ENCODE measurements around the gene ERCC1.
"Not testable (repeated sequence)": the region's sequence is repeated elsewhere in the genome, so short reads cannot be mapped to it uniquely, and the experiment has no call there.

Gene ERCC1

DNA sequence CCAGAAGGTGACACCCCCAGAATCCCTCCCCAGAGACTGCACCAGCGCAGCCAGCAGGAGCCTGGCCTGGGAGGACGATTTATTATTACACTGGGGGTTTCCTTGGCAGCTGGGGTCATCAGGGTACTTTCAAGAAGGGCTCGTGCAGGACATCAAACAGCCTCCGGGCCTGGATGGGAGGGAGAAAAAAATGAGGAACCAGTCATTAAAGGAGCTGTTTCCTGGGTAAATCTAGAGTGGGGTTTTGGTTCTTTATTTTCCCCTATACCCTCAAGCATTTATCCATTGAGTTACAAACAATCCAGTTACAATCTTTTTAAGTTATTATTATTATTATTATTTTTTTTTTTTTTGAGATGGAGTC is 14.2 kb downstream of the ERCC1 start:
- Mint-ChIP-seq H3K36me3 (peaks cover 28 to 41% of the 10 kb centered on the region in 2 donors), H3K27me3 (peaks cover 8% of the 10 kb centered on the region in 2 donors), H3K4me1 (peaks cover 31 to 44% of the 10 kb centered on the region in 2 donors), H3K9me3 (no peaks in the 10 kb centered on the region), H3K4me3 (no peak overlapping the region), H3K27ac (no peak overlapping the region)
- DNase-seq (no peak), ATAC-seq (replicated peaks) (no peak)

DNA sequence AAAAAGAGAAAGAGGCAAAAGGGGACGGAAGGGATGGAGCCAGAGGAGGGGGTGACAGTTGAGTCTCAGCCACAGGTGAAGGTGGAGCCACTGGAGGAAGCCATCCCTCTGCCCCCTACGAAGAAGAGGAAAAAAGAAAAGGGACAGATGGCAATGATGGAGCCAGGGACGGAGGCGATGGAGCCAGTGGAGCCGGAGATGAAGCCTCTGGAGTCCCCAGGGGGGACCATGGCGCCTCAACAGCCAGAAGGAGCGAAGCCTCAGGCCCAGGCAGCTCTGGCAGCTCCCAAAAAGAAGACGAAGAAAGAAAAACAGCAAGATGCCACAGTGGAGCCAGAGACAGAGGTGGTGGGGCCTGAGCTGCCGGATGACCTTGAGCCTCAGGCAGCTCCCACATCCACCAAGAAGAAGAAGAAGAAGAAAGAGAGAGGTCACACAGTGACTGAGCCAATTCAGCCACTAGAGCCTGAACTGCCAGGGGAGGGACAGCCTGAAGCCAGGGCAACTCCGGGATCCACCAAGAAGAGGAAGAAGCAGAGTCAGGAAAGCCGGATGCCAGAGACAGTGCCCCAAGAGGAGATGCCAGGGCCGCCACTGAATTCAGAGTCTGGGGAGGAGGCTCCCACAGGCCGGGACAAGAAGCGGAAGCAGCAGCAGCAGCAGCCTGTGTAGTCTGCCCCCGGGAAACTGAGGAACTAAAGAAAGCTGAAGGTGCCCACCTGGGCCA is 14.7 kb downstream of the ERCC1 start:
- peaks cover 35 to 49% of the 10 kb centered on the region in 2 donors for H3K4me1 Mint-ChIP-seq
- H3K36me3 Mint-ChIP-seq = peaks cover 23 to 36% of the 10 kb centered on the region in 2 donors
- peak overlapping the region in 1 of 2 donors; percentile 10 for H3K4me3 Mint-ChIP-seq
- H3K9me3 Mint-ChIP-seq = no peaks in the 10 kb centered on the region
- peaks cover 14% of the 10 kb centered on the region in 2 donors for H3K27me3 Mint-ChIP-seq
- DNase-seq (no peak), ATAC-seq (replicated peaks) (no peak)
- peak overlapping the region; percentile 82 for H3K27ac Mint-ChIP-seq

DNA sequence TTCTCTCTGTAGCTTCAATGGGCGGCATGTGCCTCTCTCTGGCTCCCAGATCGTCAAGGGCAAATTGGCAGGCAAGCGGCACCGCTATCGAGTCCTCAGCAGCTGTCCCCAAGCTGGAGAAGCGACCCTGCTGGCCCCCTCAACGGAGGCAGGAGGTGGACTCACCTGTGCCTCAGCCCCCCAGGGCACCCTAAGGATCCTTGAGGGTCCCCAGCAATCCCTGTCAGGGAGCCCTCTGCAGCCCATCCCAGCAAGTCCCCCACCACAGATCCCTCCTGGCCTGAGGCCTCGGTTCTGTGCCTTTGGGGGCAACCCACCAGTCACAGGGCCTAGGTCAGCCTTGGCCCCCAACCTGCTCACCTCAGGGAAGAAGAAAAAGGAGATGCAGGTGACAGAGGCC is 15.6 kb downstream of the ERCC1 start:
- Mint-ChIP-seq H3K4me3 (peak overlapping the region; percentile 20 to 67), H3K36me3 (peaks cover 16 to 27% of the 10 kb centered on the region in 2 donors), H3K4me1 (peaks cover 38 to 54% of the 10 kb centered on the region in 2 donors), H3K9me3 (no peaks in the 10 kb centered on the region), H3K27me3 (peaks cover 22% of the 10 kb centered on the region in 2 donors), H3K27ac (peak overlapping the region; percentile 82)
- DNase-seq (no peak), ATAC-seq (replicated peaks) (no peak)

DNA sequence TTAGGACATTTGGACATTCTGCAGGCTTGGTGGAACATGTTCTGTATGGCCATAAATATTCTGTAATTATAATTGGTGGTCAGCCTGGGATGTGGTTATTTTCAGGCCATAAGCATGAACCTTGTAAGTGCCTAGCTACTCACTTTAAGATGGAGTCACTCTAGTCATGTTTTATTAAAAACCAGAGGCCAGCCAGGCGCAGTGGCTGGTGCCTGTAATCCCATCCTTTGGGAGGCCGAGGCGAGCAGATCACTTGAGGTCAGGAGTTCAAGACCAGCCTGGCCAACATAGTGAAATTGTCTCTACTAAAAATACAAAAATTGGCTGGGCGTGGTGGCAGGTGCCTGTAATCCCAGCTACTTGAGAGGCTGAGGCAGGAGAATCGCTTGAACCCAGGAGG is 16.1 kb downstream of the ERCC1 start:
- peaks cover 38 to 58% of the 10 kb centered on the region in 2 donors for H3K4me1 Mint-ChIP-seq

DNA sequence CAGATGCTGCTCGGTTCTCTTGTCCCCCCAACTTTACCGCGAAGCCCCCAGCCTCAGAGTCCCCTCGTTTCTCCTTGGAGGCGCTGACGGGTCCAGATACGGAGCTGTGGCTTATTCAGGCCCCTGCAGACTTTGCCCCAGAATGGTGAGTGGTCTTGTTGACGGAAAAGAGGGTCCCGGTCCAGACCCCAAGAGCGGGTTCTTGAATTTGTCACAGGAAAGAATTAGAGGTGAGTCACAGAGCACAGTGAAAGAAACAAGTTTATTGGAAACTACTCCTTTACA is 16.7 kb downstream of the ERCC1 start:
- Mint-ChIP-seq H3K9me3 (no peaks in the 10 kb centered on the region), H3K36me3 (peaks cover 14 to 24% of the 10 kb centered on the region in 2 donors), H3K27ac (peak overlapping the region; percentile 81), H3K4me3 (peak overlapping the region; percentile 90), H3K4me1 (peaks cover 40 to 63% of the 10 kb centered on the region in 2 donors), H3K27me3 (peaks cover 22 to 27% of the 10 kb centered on the region in 2 donors)
- ATAC-seq (replicated peaks) (no peak), DNase-seq (no peak)

More for the DNA sequence above, 16.1 kb downstream of the ERCC1 start:
- Mint-ChIP-seq H3K27me3 (peaks cover 22 to 27% of the 10 kb centered on the region in 2 donors), H3K4me3 (peak overlapping the region in 1 of 2 donors; percentile 9), H3K36me3 (peaks cover 14 to 24% of the 10 kb centered on the region in 2 donors)
- DNase-seq; H3K27ac Mint-ChIP-seq; H3K9me3 Mint-ChIP-seq; ATAC-seq (replicated peaks): not testable (repeated sequence)

DNA sequence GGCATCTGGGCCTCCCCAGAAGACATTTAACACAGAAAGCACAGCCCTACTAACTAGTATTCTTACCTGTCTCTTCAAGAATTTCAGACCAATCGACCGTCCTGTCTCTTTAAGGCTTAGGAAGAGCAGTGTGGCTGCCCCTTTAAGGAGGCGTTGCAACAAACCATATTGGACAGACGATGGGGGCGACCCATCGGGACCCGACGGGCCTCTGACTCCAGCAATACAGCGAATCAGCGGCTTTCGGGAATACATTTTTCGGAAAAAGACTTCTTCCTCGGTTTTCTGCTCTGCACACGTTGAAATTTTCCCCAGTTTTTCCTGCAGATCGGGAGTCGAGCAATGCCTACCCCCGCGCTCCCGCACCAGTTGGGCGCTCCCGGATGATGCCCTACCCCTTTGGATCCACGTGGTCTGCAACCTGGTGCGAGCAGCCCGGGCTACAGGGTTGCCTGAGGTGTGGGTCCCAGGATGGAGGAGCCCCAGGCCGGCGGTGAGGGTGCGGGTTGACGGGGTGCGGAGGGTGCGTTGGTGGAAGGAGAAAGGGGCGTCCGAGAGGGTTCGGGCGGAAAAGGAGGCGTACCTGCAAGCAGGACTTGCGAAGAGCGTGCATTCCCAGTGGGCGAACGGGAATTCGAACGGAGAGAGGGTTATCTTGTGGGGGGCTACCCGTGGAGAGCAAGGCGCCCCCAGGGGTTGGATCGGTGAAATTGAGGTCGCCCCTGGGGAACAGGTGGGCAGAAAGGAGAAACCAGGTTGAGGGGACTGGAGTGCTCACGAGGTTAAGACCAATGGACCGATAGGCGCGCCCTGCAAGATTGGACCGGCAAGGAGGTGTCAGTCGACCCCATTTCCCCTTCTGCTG is 17.3 kb downstream of the ERCC1 start, which contains the start of gene POLR1G:
Gene POLR1G, plus strand, starts transcription at position 419 of the 865 bp plus-strand sequence. Its CDS starts 53 bp downstream, at position 472.
- H3K4me1 Mint-ChIP-seq = peaks cover 40 to 64% of the 10 kb centered on the region in 2 donors

DNA sequence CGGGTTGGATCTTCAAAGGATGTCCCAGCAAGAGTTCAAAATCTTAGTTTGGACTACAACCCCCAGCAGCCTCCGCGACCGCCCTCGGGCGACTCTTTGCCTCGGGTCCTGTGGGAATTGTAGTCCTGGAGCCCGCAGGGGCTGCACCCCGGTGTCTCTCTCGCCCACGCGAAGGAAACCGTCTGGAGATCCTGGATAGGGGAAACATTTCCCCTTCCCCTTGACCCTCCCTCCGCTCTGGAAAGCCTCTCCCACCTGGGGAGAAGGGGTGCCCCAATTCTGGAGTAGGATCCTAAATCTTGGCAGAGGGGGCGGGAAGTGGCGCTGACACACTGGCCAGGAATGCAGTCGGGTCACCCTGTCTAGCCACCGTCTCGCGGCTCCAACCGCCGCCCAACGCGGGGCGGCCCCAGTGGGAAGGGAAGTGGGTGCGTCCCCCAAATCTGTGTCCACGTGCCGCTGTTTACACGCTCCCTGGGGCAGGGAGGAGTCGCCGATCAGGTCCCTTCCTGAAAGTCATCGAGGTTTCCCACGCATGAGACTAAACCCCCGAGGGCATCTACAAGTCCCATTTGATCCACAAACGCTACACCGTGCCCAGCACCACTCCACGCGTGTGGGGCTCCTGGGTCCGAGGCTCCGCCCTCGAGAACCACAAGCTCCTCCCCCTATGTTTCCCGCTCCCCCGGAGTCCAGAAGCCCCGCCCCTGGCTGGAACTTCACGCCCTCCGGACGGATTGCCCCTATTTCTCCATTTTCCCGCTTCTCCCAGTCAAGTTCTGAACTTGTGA is 18.1 kb downstream of the ERCC1 start:
- ATAC-seq (replicated peaks) = peak; percentile 67 to 71
- peak overlapping the region; percentile 98 for H3K27ac Mint-ChIP-seq
- peaks cover 40 to 64% of the 10 kb centered on the region in 2 donors for H3K4me1 Mint-ChIP-seq
- H3K9me3 Mint-ChIP-seq = no peaks in the 10 kb centered on the region
- peak overlapping the region; percentile 90 for H3K4me3 Mint-ChIP-seq
- peaks cover 22 to 27% of the 10 kb centered on the region in 2 donors for H3K27me3 Mint-ChIP-seq
- DNase-seq = peak; percentile 81
- peaks cover 11 to 19% of the 10 kb centered on the region in 2 donors for H3K36me3 Mint-ChIP-seq

More for the DNA sequence above, 17.3 kb downstream of the ERCC1 start, which contains the start of gene POLR1G:
- ATAC-seq (replicated peaks) (peak; percentile 81 to 83), DNase-seq (peak; percentile 78)
- peak within 1 kb of the TSS; percentile 98 for H3K27ac Mint-ChIP-seq
- no peaks in the 10 kb centered on the region for H3K9me3 Mint-ChIP-seq
- peaks cover 14 to 24% of the 10 kb centered on the region in 2 donors for H3K36me3 Mint-ChIP-seq
- peak within 1 kb of the TSS; percentile 90 for H3K4me3 Mint-ChIP-seq
- peaks cover 22 to 27% of the 10 kb centered on the region in 2 donors for H3K27me3 Mint-ChIP-seq

DNA sequence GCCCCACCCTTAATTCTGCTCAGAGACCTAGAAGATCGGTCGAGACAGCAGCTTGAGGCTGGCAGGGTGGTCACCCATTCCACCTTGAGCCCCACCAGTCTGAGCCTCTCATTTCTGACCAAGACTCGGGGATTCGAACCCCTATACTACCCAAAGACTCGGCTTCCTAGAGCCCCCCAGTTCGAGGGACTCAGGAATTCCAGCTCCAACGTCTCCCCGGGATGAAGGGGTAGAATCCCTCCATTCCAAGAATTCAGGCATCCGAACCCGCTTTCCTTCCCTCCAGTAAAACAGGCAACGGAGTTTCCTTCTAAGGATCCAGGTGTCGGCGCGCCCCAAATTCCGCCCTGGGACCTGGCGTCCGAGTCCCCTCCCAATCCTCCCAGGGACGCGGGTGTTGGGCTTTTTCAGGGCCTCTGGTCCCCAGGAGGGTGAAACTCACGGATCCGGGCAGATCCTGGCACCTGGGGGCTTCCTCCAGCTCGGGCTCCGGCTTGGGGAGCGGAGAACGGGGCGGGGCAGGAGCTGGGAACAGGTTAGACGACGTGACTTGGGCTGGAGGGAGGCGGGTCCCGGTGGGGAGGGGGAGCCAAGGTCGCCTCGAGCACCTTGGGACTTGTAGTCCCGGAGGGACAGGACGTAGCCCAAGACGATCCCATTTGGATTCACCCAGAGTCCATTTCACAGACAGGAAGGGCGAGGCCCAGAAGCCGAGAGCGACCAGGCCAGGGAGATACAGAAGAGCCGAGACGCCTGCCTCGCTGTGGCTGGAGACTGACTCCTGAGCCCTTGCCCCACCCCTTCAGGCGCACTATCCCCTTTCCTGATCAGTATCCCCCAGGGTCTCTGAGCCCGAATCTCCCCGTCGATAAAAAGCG is 18.9 kb downstream of the ERCC1 start, which contains the start of gene PPP1R13L:
Gene PPP1R13L, minus strand, starts transcription at position 513 of the 878 bp plus-strand sequence. CDS start 6,751 bp downstream, outside the sequence.
- H3K9me3 Mint-ChIP-seq = no peaks in the 10 kb centered on the region
- peaks cover 38 to 64% of the 10 kb centered on the region in 2 donors for H3K4me1 Mint-ChIP-seq
- peak within 1 kb of the TSS; percentile 90 for H3K4me3 Mint-ChIP-seq
- peak within 1 kb of the TSS; percentile 98 for H3K27ac Mint-ChIP-seq
- DNase-seq = peak; percentile 29
- no peak for ATAC-seq (replicated peaks)
- peaks cover 11 to 15% of the 10 kb centered on the region in 2 donors for H3K36me3 Mint-ChIP-seq
- H3K27me3 Mint-ChIP-seq = peaks cover 27 to 28% of the 10 kb centered on the region in 2 donors

DNA sequence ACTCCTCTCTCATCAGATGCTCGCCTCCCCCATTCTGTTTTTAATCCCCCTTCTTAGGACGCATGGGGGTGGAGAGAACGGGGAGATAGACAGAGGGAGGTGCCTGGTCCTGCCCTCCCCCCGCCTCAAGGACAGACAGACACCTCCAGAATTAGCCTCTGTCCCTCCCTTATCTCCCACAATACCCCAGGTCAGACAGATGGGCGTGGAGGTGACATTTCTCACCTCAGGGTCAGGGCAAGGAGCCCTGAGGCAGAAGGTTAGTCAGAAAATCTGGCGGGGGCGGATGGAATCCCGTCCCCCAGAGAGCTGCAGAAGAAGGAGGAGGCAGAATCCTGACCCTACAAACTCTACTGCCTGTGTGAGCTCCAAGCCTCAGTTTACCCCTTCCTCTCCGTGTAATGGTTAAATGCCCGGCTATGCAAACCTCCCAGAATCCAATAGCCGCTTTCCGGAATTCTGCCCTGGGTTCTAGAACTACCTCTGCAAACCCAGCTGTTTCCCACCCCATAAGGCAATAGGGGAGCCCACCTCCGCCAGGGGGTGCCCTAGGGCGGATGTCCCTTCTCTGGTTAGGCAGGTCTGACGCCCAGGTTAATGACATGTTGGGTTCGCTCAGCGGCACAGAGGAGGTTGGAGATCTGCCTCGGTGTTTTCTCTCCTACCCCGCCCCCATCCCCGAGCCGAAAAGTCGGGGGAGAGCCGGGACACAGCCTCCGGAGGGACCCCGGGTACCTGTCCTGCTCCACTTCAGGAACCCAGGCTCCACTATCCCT is 19.7 kb downstream of the ERCC1 start:
- Mint-ChIP-seq H3K36me3 (peaks cover 8 to 10% of the 10 kb centered on the region in 2 donors), H3K9me3 (no peaks in the 10 kb centered on the region), H3K4me1 (peaks cover 34 to 57% of the 10 kb centered on the region in 2 donors), H3K27ac (peak overlapping the region; percentile 98), H3K27me3 (peaks cover 27 to 28% of the 10 kb centered on the region in 2 donors), H3K4me3 (peak overlapping the region; percentile 90)
- ATAC-seq (replicated peaks) (no peak), DNase-seq (peak; percentile 40)

DNA sequence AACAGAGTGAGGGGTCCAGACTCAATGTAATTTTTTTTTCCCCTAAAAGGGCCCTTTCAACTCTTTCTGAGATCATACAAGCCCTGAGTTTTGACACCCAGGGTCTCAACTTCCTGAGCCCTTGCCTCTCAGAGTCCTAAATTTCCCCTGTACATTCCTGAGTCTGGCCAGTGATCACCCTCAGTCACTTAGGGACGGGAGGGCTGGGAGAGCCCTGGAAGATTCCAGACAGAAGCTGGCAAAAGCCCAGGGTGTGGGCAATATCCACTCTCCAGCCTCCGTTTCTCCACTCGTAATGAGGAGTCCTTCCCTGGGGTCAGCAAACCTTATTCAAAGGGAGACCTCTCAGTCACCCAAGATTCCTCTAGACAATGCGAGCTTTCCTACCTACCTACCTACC is 20.4 kb downstream of the ERCC1 start:
- Mint-ChIP-seq H3K4me1 (peaks cover 30 to 55% of the 10 kb centered on the region in 2 donors), H3K27ac (no peak overlapping the region), H3K4me3 (no peak overlapping the region), H3K9me3 (no peaks in the 10 kb centered on the region), H3K27me3 (peaks cover 32 to 34% of the 10 kb centered on the region in 2 donors), H3K36me3 (peaks cover under 1 to 3% of the 10 kb centered on the region in 2 donors)
- DNase-seq = no peak
- ATAC-seq (replicated peaks) = no peak

DNA sequence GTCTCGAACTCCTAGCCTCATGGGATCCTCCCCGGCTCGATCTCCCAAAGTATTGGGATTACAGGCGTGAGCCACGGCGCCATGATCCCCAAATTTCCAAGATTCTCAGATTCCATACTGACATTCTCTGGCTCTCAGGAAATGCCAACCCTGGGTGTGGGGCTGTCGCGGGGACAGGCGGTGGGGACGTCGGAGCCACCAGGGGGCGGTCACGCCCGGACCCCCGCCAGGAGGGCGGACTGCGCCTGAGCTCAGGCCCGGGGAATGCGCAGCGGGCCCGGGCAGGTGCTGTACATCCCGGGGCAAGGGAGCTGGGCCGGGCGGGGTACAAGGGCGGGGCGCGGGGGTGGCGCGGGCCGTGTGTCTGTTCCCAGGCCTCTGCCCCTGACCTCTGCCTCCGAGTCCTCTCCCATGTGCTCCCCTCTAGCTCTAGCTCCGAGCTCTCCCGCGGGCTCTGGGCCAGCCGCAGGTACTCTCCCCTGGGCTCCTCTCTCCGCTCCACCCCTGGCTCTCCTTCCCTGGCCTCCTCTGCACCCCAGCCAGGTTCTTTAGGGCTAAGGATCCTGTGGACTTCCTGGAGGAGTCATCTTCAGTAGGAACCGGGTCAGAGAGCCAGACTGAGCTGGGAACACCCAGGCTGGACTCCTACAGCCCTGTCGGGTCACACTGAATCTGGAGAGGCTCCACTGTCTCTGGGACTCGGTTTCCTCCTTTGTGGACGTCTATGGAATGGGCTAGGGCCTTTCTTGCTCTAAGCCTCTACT is 21.2 kb downstream of the ERCC1 start:
- ATAC-seq (replicated peaks) = no peak

DNA sequence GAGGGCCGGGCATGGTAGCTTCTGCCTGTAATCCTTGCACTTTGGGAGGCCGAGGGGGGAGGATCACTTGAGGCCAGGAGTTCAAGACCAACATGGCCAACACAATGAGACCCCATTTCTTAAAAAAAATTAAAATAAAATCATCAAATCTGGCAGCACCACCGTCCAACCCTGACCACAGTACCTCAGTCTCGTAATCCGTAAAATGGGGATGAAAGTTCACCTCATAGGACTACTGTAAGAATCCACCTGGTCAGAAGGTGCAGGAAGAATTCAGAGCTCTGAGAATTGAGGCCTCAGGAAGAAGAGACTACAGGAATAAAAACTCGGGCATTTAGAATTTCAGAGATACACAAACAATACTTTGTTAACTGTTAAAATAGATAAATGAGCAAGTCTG is 21.9 kb downstream of the ERCC1 start:
- DNase-seq (no peak), ATAC-seq (replicated peaks) (no peak)
- H3K4me3 Mint-ChIP-seq = no peak overlapping the region
- no peak overlapping the region for H3K27ac Mint-ChIP-seq
- peaks cover 46 to 47% of the 10 kb centered on the region in 2 donors for H3K27me3 Mint-ChIP-seq
- no peaks in the 10 kb centered on the region for H3K9me3 Mint-ChIP-seq
- H3K36me3 Mint-ChIP-seq = no peaks in the 10 kb centered on the region
- H3K4me1 Mint-ChIP-seq = peaks cover 23 to 53% of the 10 kb centered on the region in 2 donors

More for the DNA sequence above, 21.2 kb downstream of the ERCC1 start:
- Mint-ChIP-seq H3K36me3 (no peaks in the 10 kb centered on the region), H3K9me3 (no peaks in the 10 kb centered on the region), H3K27ac (no peak overlapping the region), H3K27me3 (peaks cover 39 to 40% of the 10 kb centered on the region in 2 donors), H3K4me3 (peak overlapping the region in 1 of 2 donors; percentile 29), H3K4me1 (peaks cover 25 to 55% of the 10 kb centered on the region in 2 donors)
- no peak for DNase-seq
